Left lung (tissue), 10 donors: Measurements from ENCODE around the gene NR2C2AP. TPM values are rescaled to one million over a fixed set of nuclear protein-coding genes. Genes with fewer than 3 reads are reported as not detected.

Source experiments
- ATAC-seq: fragments of 200-7000 bp; cut with Tn5 transposase; one replicate; pipeline ENCODE4 v1.9.1; 2020; ENCODE audit warnings: moderate library complexity
- DNase-seq, 4 donors: peaks; one replicate each; pipeline ENCODE4 v3.0.0-alpha.2; 2013 to 2020
- H3K27ac ChIP-seq, 2 donors: fragments of 200-600 bp; sonication (generic) in 1 of 2; one replicate each; pipeline versions ENCODE4 v1.5.0 to v1.8.0; 2020 to 2021
- H3K27me3 ChIP-seq, 2 donors: fragments of 200-600 bp; sonication (generic) in 1 of 2; one replicate each; pipeline versions ENCODE4 v1.5.0 to v1.8.0; 2020 to 2021
- H3K36me3 ChIP-seq, 2 donors: fragments of 200-600 bp; sonication (generic) in 1 of 2; one replicate each; pipeline versions ENCODE4 v1.5.0 to v1.8.0; 2020 to 2021
- H3K4me1 ChIP-seq, 2 donors: fragments of 200-600 bp; one replicate each; pipeline ENCODE4 v1.8.0; 2021
- H3K4me3 ChIP-seq, 2 donors: fragments of 200-600 bp; sonication (generic) in 1 of 2; one replicate each; pipeline versions ENCODE4 v1.5.0 to v1.8.0; 2020 to 2021; ENCODE audit warnings: mild to moderate bottlenecking in 1 of 2
- H3K9me3 ChIP-seq, 2 donors: fragments of 200-600 bp; sonication (generic) in 1 of 2; one replicate each; pipeline versions ENCODE4 v1.5.0 to v1.8.0; 2020 to 2021
- intact Hi-C, 2 donors: fragments of 100-400 bp; cut with DNase I; formaldehyde crosslinking; loops; one replicate each; pipeline versions ENCODE4 v1.11.2 to v1.14.2; 2022
- polyA plus RNA-seq, 6 donors: library from polyadenylated mRNA; unstranded; fragments of 120-200 nt; gene quantifications; one replicate each; pipeline ENCODE4 v1.2.1, GENCODE V29; 2013; ENCODE audit not compliant: insufficient read length in 6 of 6
- total RNA-seq, 2 donors: library from RNA; stranded (reverse); fragmentation: NEBNext Ultra II Directional; extraction: Animal tissue kit (Norgen Biotek cat#: 25700); gene quantifications; one replicate each; pipeline ENCODE4 v1.2.1, GENCODE V29; 2021
- TF ChIP-seq, protein P1 (sequence below), 2 donors: fragments of 200-600 bp; sonication (generic) in 1 of 2; IDR thresholded peaks; one replicate each; pipeline versions ENCODE4 v1.5.0 to v1.8.0; 2021; ENCODE audit warnings: antibody characterized with exemption in 2 of 2
- donor health status: DM: no; HTN: yes; CAD: no.
- donor health status: DM: no; HTN: no; CAD: no.

NR2C2AP gene
- total and polyA plus RNA-seq, 8 donors, result 10.4 to 22.3 (median 11.9) TPM

DNA sequence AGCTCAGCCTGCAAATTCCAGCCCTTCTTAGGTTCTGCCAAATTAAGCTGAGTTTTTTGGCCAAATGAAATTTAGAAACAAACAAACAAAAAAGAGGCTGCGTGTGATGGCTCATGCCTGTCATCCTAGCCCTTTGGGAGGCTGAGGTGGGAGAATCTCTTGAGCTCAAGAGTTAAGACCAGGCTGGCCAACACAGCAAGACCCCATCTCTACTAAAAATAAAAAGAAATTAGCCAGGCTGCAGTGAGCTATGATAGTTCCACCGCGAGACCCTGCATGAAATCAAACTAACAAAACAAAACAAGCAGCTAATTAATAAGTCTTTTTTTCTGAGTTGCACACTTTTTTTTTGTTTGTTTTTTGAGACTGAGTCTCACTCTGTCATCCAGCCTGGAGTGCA lies 26.5 kb upstream of the NR2C2AP start:
- Histone ChIP-seq H3K27ac (no peak overlapping the region), H3K9me3 (peaks cover 0 to 17% of the 10 kb centered on the region in 2 donors), H3K4me3 (no peak overlapping the region), H3K4me1 (peaks cover 0 to 8% of the 10 kb centered on the region in 2 donors), H3K27me3 (peaks cover 6 to 46% of the 10 kb centered on the region in 2 donors), H3K36me3 (no peaks in the 10 kb centered on the region)
- DNase-seq (no peak), ATAC-seq (no peak)
- TF ChIP-seq, protein P1, sequence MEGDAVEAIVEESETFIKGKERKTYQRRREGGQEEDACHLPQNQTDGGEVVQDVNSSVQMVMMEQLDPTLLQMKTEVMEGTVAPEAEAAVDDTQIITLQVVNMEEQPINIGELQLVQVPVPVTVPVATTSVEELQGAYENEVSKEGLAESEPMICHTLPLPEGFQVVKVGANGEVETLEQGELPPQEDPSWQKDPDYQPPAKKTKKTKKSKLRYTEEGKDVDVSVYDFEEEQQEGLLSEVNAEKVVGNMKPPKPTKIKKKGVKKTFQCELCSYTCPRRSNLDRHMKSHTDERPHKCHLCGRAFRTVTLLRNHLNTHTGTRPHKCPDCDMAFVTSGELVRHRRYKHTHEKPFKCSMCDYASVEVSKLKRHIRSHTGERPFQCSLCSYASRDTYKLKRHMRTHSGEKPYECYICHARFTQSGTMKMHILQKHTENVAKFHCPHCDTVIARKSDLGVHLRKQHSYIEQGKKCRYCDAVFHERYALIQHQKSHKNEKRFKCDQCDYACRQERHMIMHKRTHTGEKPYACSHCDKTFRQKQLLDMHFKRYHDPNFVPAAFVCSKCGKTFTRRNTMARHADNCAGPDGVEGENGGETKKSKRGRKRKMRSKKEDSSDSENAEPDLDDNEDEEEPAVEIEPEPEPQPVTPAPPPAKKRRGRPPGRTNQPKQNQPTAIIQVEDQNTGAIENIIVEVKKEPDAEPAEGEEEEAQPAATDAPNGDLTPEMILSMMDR (IDR thresholded peaks at IDR 0.05), result no peak
- intact Hi-C loops, result no loop called here

DNA sequence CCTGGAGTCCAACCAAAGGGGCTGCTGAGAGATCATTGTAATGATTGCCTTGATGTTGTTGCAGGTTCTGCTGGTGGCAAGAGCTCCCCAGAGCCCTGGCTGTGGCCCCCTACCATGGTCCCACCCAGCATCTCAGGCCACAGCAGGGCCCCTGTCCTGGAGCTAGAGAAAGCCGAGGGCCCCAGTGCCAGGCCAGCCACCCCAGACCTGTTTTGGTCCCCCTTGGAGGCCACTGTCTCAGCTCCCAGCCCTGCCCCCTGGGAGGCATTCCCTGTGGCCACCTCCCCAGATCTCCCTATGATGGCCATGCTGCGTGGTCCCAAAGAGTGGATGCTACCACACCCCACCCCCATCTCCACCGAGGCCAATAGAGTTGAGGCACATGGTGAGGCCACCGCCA lies 24.0 kb upstream of the NR2C2AP start:
- no peak overlapping the region for H3K27ac ChIP-seq
- intact Hi-C loops, result no loop called here
- no peaks in the 10 kb centered on the region for H3K36me3 ChIP-seq
- no peak overlapping the region for H3K4me3 ChIP-seq
- peaks cover 12 to 70% of the 10 kb centered on the region in 2 donors for H3K27me3 ChIP-seq
- H3K4me1 ChIP-seq, result peaks cover 0 to 9% of the 10 kb centered on the region in 2 donors
- ATAC-seq (no peak), DNase-seq (peak in 1 of 4 donors; percentile 29)
- H3K9me3 ChIP-seq, result no peaks in the 10 kb centered on the region
- TF ChIP-seq, protein P1 (IDR thresholded peaks at IDR 0.05), result no peak

DNA sequence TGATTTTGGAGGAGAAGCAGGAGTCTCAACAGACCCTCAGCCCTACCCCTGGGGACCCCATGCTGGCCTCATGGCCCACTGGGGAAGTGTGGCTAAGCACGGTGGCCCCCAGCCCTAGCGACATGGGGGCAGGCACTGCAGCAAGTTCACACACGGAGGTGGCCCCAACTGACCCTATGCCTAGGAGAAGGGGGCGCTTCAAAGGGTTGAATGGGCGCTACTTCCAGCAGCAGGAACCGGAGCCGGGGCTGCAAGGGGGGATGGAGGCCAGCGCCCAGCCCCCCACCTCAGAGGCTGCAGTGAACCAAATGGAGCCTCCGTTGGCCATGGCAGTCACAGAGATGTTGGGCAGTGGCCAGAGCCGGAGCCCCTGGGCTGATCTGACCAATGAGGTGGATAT lies 23.4 kb upstream of the NR2C2AP start:
- TF ChIP-seq, protein P1 (IDR thresholded peaks at IDR 0.05), result no peak
- intact Hi-C loops, result no loop called here
- no peak overlapping the region for H3K27ac ChIP-seq
- ATAC-seq (no peak), DNase-seq (peak in 1 of 4 donors; percentile 31)
- H3K27me3 ChIP-seq, result peaks cover 12 to 73% of the 10 kb centered on the region in 2 donors
- no peaks in the 10 kb centered on the region for H3K36me3 ChIP-seq
- no peaks in the 10 kb centered on the region for H3K9me3 ChIP-seq
- H3K4me1 ChIP-seq, result peaks cover 0 to 9% of the 10 kb centered on the region in 2 donors
- H3K4me3 ChIP-seq, result no peak overlapping the region

DNA sequence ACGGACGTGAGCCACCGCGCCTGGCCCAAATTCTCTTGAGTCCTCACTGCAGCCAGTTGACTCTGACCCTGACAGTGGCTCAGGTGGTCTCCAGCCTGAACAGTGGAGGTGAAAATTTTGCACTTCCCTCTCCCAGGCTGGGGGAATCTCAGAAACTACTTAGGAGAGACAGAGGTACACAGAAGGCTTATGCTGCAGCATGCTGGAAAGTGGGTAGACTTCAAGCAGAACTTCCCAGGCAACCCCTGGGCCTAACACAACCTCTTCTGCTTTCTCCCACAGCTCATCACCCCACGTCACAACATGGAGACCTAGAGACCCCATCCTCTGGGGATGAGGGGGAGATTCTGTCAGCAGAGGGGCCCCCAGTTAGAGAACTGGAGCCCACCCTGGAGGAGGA lies 23.0 kb upstream of the NR2C2AP start:
- intact Hi-C loops, result no loop called here

DNA sequence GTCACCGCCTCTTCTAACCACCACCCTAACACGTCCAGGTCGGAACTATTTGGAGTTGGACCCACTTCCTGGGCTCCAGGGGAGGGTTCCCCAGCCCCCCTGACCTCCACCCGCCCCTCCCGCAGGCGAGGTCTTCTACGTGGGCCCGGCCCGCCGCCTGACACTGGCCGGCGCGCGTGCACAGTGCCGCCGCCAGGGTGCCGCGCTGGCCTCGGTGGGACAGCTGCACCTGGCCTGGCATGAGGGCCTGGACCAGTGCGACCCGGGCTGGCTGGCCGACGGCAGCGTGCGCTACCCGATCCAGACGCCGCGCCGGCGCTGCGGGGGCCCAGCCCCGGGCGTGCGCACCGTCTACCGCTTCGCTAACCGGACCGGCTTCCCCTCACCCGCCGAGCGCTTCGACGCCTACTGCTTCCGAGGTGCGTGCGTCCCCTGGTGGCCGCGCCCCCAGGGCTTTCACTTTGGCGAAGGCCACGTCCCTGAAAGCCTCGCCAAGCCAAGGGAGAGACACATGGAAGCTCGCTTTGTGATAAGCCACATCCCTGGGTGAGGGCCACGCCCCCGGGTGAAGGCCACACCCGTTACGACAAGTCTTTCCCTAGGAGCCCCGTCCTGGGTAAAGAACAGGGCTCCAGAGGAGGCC lies 21.8 kb upstream of the NR2C2AP start:
- H3K4me3 ChIP-seq, result peak overlapping the region; percentile 15 to 35
- intact Hi-C loops, result no loop called here
- DNase-seq (peak in 3 of 4 donors; percentile 60 to 95 (median 69)), ATAC-seq (peak; percentile 94)
- peaks cover 0 to 9% of the 10 kb centered on the region in 2 donors for H3K4me1 ChIP-seq
- no peak overlapping the region for H3K27ac ChIP-seq
- no peaks in the 10 kb centered on the region for H3K36me3 ChIP-seq
- TF ChIP-seq, protein P1 (IDR thresholded peaks at IDR 0.05), result peak; percentile 37 to 65
- H3K9me3 ChIP-seq, result no peaks in the 10 kb centered on the region
- peaks cover 12 to 83% of the 10 kb centered on the region in 2 donors for H3K27me3 ChIP-seq

More for the DNA sequence above, 23.0 kb upstream of the NR2C2AP start:
- no peaks in the 10 kb centered on the region for H3K36me3 ChIP-seq
- H3K27ac ChIP-seq, result no peak overlapping the region
- H3K27me3 ChIP-seq, result peaks cover 12 to 78% of the 10 kb centered on the region in 2 donors
- DNase-seq (peak in 1 of 4 donors; percentile 23), ATAC-seq (no peak)
- TF ChIP-seq, protein P1 (IDR thresholded peaks at IDR 0.05), result no peak
- no peak overlapping the region for H3K4me3 ChIP-seq
- no peaks in the 10 kb centered on the region for H3K9me3 ChIP-seq
- H3K4me1 ChIP-seq, result peaks cover 0 to 9% of the 10 kb centered on the region in 2 donors
